GM23338 (cell line): ENCODE measurements around the gene SH3BP2. TPM values are rescaled to one million over a fixed set of nuclear protein-coding genes. Genes with fewer than 3 reads are reported as not detected.
A peak's percentile ranks its signal among the peaks of the same experiment; 100 is the strongest.

Experiments used
- ATAC-seq: fragments of 200-7000 bp; cut with Tn5 transposase; 3 replicates; pipeline ENCODE4 v1.9.1; 2020
- DNase-seq: peaks from one replicate; pipeline ENCODE4 v3.0.0-alpha.2; 2015; ENCODE audit warnings: low spot score
- H2AFZ ChIP-seq: fragments of 200-600 bp; sonication (generic); 2 replicates; pipeline ENCODE4 v1.8.0; 2016; ENCODE audit warnings: antibody characterized with exemption, mild to moderate bottlenecking, moderate library complexity
- H3F3A ChIP-seq: fragments of 200-600 bp; sonication (generic); replicated peaks from 2 replicates; pipeline ENCODE4 v1.8.0; 2017; ENCODE audit warnings: antibody characterized with exemption, mixed run types, low read depth
- H3K27ac ChIP-seq: fragments of 200-600 bp; sonication (generic); 2 replicates; pipeline ENCODE4 v1.6.1; 2016; ENCODE audit warnings: low read depth
- H3K27me3 ChIP-seq: fragments of 200-600 bp; sonication (generic); 2 replicates; pipeline ENCODE4 v1.8.0; 2016; ENCODE audit warnings: mild to moderate bottlenecking, mixed run types, moderate library complexity; ENCODE audit not compliant: insufficient read depth
- H3K36me3 ChIP-seq: fragments of 200-600 bp; sonication (generic); 2 replicates; pipeline ENCODE4 v1.8.0; 2016; ENCODE audit warnings: mild to moderate bottlenecking; ENCODE audit not compliant: insufficient read depth
- H3K4me1 ChIP-seq: fragments of 200-600 bp; sonication (generic); 2 replicates; pipeline ENCODE4 v1.8.0; 2016; ENCODE audit warnings: mild to moderate bottlenecking, moderate library complexity; ENCODE audit not compliant: insufficient read depth
- H3K4me2 ChIP-seq: fragments of 200-600 bp; sonication (generic); 2 replicates; pipeline ENCODE4 v1.7.1; 2017; ENCODE audit warnings: mixed run types
- H3K4me3 ChIP-seq: fragments of 200-600 bp; sonication (generic); 2 replicates; pipeline ENCODE4 v1.6.1; 2016; ENCODE audit warnings: mixed run types
- H3K79me2 ChIP-seq: fragments of 200-600 bp; sonication (generic); replicated peaks from 2 replicates; pipeline ENCODE4 v1.8.0; 2017; ENCODE audit warnings: mild to moderate bottlenecking; ENCODE audit not compliant: insufficient read depth
- H3K9me2 ChIP-seq: fragments of 200-600 bp; sonication (generic); 2 replicates; pipeline ENCODE4 v1.8.0; 2017; ENCODE audit not compliant: insufficient read depth
- H4K20me1 ChIP-seq: fragments of 200-600 bp; sonication (generic); replicated peaks from 2 replicates; pipeline ENCODE4 v1.8.0; 2017; ENCODE audit warnings: mild to moderate bottlenecking; ENCODE audit not compliant: insufficient read depth
- H3K27ac Mint-ChIP-seq: 2 replicates; pipeline ENCODE4 v1.8.0; 2020; ENCODE audit warnings: inconsistent platforms, mild to moderate bottlenecking, moderate library complexity, mixed read lengths
- H3K27me3 Mint-ChIP-seq: 3 replicates; pipeline ENCODE4 v1.8.0; 2022; ENCODE audit warnings: low read depth, mild to moderate bottlenecking, moderate library complexity, mixed read lengths, inconsistent platforms; ENCODE audit not compliant: insufficient read depth, poor library complexity
- H3K36me3 Mint-ChIP-seq: 3 replicates; pipeline ENCODE4 v1.8.0; 2021; ENCODE audit warnings: low read depth, mild to moderate bottlenecking, inconsistent platforms, moderate library complexity, mixed read lengths
- H3K4me1 Mint-ChIP-seq: 3 replicates; pipeline ENCODE4 v1.8.0; 2020; ENCODE audit warnings: mild to moderate bottlenecking, inconsistent platforms, mixed read lengths
- H3K4me3 Mint-ChIP-seq: 3 replicates; pipeline ENCODE4 v1.8.0; 2021; ENCODE audit warnings: moderate library complexity, mild to moderate bottlenecking, inconsistent platforms, mixed read lengths
- H3K9me3 Mint-ChIP-seq: 3 replicates; pipeline ENCODE4 v1.8.0; 2020; ENCODE audit warnings: moderate library complexity, mild to moderate bottlenecking, inconsistent platforms, mixed read lengths
- CTCF ChIP-seq, 2 experiments: fragments of 200-600 bp in 1 of 2; sonication (generic) in 1 of 2; conservative IDR thresholded peaks; 2 replicates each; pipeline versions ENCODE4 v1.5.1 to v1.6.1; 2016 to 2017; ENCODE audit warnings: antibody characterized with exemption in 2 of 2, low read depth in 2 of 2, mild to moderate bottlenecking in 2 of 2, moderate library complexity in 1 of 2
- ETS1 ChIP-seq: IDR thresholded peaks from 2 replicates; pipeline ENCODE4 v1.6.1; 2016; ENCODE audit warnings: antibody characterized with exemption
- EZH2 ChIP-seq: fragments of 200-600 bp; sonication (generic); IDR thresholded peaks from one replicate; pipeline ENCODE4 v1.8.0; 2017; ENCODE audit warnings: antibody characterized with exemption, mild to moderate bottlenecking, low read depth; ENCODE audit not compliant: unreplicated experiment
- EZH2phosphoT487 ChIP-seq: fragments of 200-600 bp; sonication (generic); IDR thresholded peaks from one replicate; pipeline ENCODE4 v1.8.1; 2018; ENCODE audit warnings: antibody characterized with exemption; ENCODE audit not compliant: unreplicated experiment
- JUNB ChIP-seq: IDR thresholded peaks from one replicate; pipeline ENCODE4 v1.6.1; 2016; ENCODE audit warnings: antibody characterized with exemption; ENCODE audit not compliant: unreplicated experiment
- NANOG ChIP-seq: IDR thresholded peaks from 2 replicates; pipeline ENCODE4 v1.6.1; 2016; ENCODE audit warnings: antibody characterized with exemption, borderline replicate concordance
- POLR2AphosphoS5 ChIP-seq: IDR thresholded peaks from 2 replicates; pipeline ENCODE4 v1.6.1; 2016; ENCODE audit warnings: antibody characterized with exemption, low read depth
- REST ChIP-seq: IDR thresholded peaks from one replicate; pipeline ENCODE4 v1.6.1; 2018; ENCODE audit warnings: antibody characterized with exemption; ENCODE audit not compliant: unreplicated experiment
- ZNF114 ChIP-seq: fragments of 250-450 bp; sonication (Bioruptor Pico); IDR thresholded peaks from 2 replicates; pipeline ENCODE4 v1.5.0; 2020; ENCODE audit warnings: mild to moderate bottlenecking, moderate library complexity
- ZNF331 ChIP-seq: fragments of 250-450 bp; sonication (Bioruptor Pico); IDR thresholded peaks from 2 replicates; pipeline ENCODE4 v1.5.0; 2020; ENCODE audit warnings: low read depth, mild to moderate bottlenecking, moderate library complexity
- ZNF462 ChIP-seq: fragments of 250-450 bp; sonication (Bioruptor Pico); IDR thresholded peaks from 2 replicates; pipeline ENCODE4 v1.5.0; 2020; ENCODE audit warnings: mild to moderate bottlenecking, moderate library complexity
- polyA plus RNA-seq: library from polyadenylated mRNA; unstranded; fragments of >200 nt; fragmentation: Nextera tagmentation; extraction: Ambion mirVana; gene quantifications from 2 replicates; pipeline ENCODE4 v1.2.1, GENCODE V29; 2016
- total RNA-seq: library from RNA; depleted of rRNA; stranded (reverse); fragments of >200 nt; shearing (Covaris generic); gene quantifications from 2 replicates; pipeline ENCODE4 v1.2.3, GENCODE V29; 2014

Gene SH3BP2
- total and polyA plus RNA-seq, 2 experiments from 2014 or later: 15.2 to 43.9 TPM

- peaks cover 11% of the 10 kb centered on the region for H3K79me2 ChIP-seq
- Mint-ChIP-seq H3K27ac (no peak overlapping the region), H3K27me3 (peaks cover 8% of the 10 kb centered on the region), H3K4me1 (peaks cover 27% of the 10 kb centered on the region), H3K4me3 (peak overlapping the region; percentile 65), H3K36me3 (peaks cover 6% of the 10 kb centered on the region; the same call in 2 of the 3 replicates), H3K9me3 (peaks cover 3% of the 10 kb centered on the region; the same call in 1 of the 3 replicates)
- H2AFZ ChIP-seq: no peak overlapping the region
- DNase-seq (no peak), ATAC-seq (no peak)
- no peaks in the 10 kb centered on the region for H3K27me3 ChIP-seq
- H3K27ac ChIP-seq: no peak overlapping the region
- H3K4me1 ChIP-seq: no peaks in the 10 kb centered on the region
- H3F3A ChIP-seq: no peaks in the 10 kb centered on the region
- 0 out of 2 replicates have a peak, but pooled peaks cover 3% of the 10 kb centered on the region for H3K36me3 ChIP-seq
- H4K20me1 ChIP-seq: no peaks in the 10 kb centered on the region; the same call in 1 of the 2 replicates
- H3K4me3 ChIP-seq: no peak overlapping the region; the same call in 1 of the 2 replicates
- H3K4me2 ChIP-seq: no peak overlapping the region
- TF ChIP-seq ZNF462 (CRISPR knock-in tag): no peak
- no peak for TF ChIP-seq JUNB
- TF ChIP-seq REST: no peak
- no peak for TF ChIP-seq EZH2
- no peak for TF ChIP-seq POLR2AphosphoS5
- no peak for TF ChIP-seq EZH2phosphoT487
- TF ChIP-seq ZNF114: no peak
- TF ChIP-seq CTCF (conservative IDR thresholded peaks at IDR 0.05; ENCODE audit: low read depth in 2 of 2): no peak
- no peak for TF ChIP-seq NANOG
- no peak for TF ChIP-seq ZNF331
- no peak for TF ChIP-seq ETS1
- no peaks in the 10 kb centered on the region for H3K9me2 ChIP-seq
Measured at GRCh38 chr4:2817137-2817536, 24.3 kb downstream of the SH3BP2 start.
